CD4-positive, alpha-beta T cell (primary cell): ENCODE measurements around the gene ZCCHC12. TPM values are rescaled to one million over a fixed set of nuclear protein-coding genes. Genes with fewer than 3 reads are reported as not detected.
A peak's percentile ranks its signal among the peaks of the same experiment; 100 is the strongest.

ENCODE experiments used
- ATAC-seq: fragments of 200-7000 bp; cut with Tn5 transposase; one replicate; pipeline ENCODE4 v1.10.0; 2022; ENCODE audit warnings: mild to moderate bottlenecking; ENCODE audit not compliant: poor library complexity
- CTCF ChIA-PET: fragments of 350-600 bp; sonication (Branson Sonifier 250); formaldehyde crosslinking; loops from one replicate; lab custom pipeline; 2021; ENCODE audit warnings: antibody characterized with exemption, inconsistent platforms; lab: Charles Lee
- POLR2A ChIA-PET: fragments of 350-600 bp; sonication (Branson Sonifier 250); formaldehyde crosslinking; loops from one replicate; lab custom pipeline; 2021; ENCODE audit warnings: antibody characterized with exemption, inconsistent platforms; lab: Charles Lee
- DNase-seq, 14 experiments: peaks; one replicate each; pipeline ENCODE4 v3.0.0-alpha.2; 2013 to 2020; ENCODE audit warnings: mixed read lengths in 2 of 14
- H3K27ac ChIP-seq, 2 donors: one replicate each; pipeline versions ENCODE4 v1.5.1 to v1.7.0; 2013; ENCODE audit warnings: low read length in 2 of 2, low read depth in 1 of 2, mild to moderate bottlenecking in 1 of 2
- H3K27me3 ChIP-seq, 2 experiments: 1 replicate in 1 of 2; 2 replicates in 1 of 2; pipeline versions ENCODE4 v1.6.1 to v1.7.0; 2013; ENCODE audit warnings: low read length in 2 of 2, control low read depth in 1 of 2, mild to moderate bottlenecking in 1 of 2, moderate library complexity in 1 of 2; ENCODE audit not compliant: insufficient read depth in 2 of 2, control insufficient read depth in 1 of 2
- H3K36me3 ChIP-seq: one replicate; pipeline ENCODE4 v1.6.1; 2013; ENCODE audit warnings: low read length, control low read depth; ENCODE audit not compliant: insufficient read depth
- H3K4me1 ChIP-seq: one replicate; pipeline ENCODE4 v1.6.1; 2013; ENCODE audit warnings: low read length, control low read depth; ENCODE audit not compliant: insufficient read depth
- H3K4me3 ChIP-seq: one replicate; pipeline ENCODE4 v1.5.1; 2013; ENCODE audit warnings: mild to moderate bottlenecking, low read length, moderate library complexity
- H3K9me3 ChIP-seq, 2 experiments: 1 replicate in 1 of 2; 2 replicates in 1 of 2; pipeline versions ENCODE4 v1.6.1 to v1.7.0; 2013; ENCODE audit warnings: low read length in 2 of 2, mild to moderate bottlenecking in 2 of 2, control low read depth in 1 of 2, moderate library complexity in 1 of 2; ENCODE audit not compliant: control insufficient read depth in 1 of 2, insufficient read depth in 1 of 2
- H3K27ac Mint-ChIP-seq: one replicate; pipeline ENCODE4 v1.8.0; 2020; ENCODE audit warnings: mixed read lengths
- H3K27me3 Mint-ChIP-seq: one replicate; pipeline ENCODE4 v1.8.0; 2021; ENCODE audit warnings: mixed read lengths
- H3K36me3 Mint-ChIP-seq: one replicate; pipeline ENCODE4 v1.8.0; 2021; ENCODE audit warnings: low read depth, mixed read lengths
- H3K4me1 Mint-ChIP-seq: one replicate; pipeline ENCODE4 v1.8.0; 2021; ENCODE audit warnings: low read depth, mixed read lengths
- H3K4me3 Mint-ChIP-seq: one replicate; pipeline ENCODE4 v1.8.0; 2020; ENCODE audit warnings: mild to moderate bottlenecking, mixed read lengths
- H3K9me3 Mint-ChIP-seq: one replicate; pipeline ENCODE4 v1.8.0; 2020; ENCODE audit warnings: mixed read lengths
- intact Hi-C, 2 experiments: fragments of 100-400 bp; cut with DNase I in 1 of 2; cut with micrococcal nuclease in 1 of 2; formaldehyde crosslinking; loops; one replicate each; pipeline versions ENCODE4 v1.15.1 to v1.9.0; 2023 to 2025; cut with DNase I, micrococcal nuclease
- total RNA-seq, 174 experiments: library from RNA in 2 of 174; stranded (reverse) in 2 of 174; gene quantifications; one replicate each; pipeline ENCODE4 v1.2.3 and lab custom pipeline; 2021 to 2026
- TF ChIP-seq, protein P1 (sequence below): fragments of 200-600 bp; IDR thresholded peaks from one replicate; pipeline ENCODE4 v1.8.0; 2022; ENCODE audit warnings: antibody characterized with exemption, mild to moderate bottlenecking

Gene ZCCHC12
- total RNA-seq, 2 experiments from 2014 or later = 0.14 to 0.47 TPM

DNA sequence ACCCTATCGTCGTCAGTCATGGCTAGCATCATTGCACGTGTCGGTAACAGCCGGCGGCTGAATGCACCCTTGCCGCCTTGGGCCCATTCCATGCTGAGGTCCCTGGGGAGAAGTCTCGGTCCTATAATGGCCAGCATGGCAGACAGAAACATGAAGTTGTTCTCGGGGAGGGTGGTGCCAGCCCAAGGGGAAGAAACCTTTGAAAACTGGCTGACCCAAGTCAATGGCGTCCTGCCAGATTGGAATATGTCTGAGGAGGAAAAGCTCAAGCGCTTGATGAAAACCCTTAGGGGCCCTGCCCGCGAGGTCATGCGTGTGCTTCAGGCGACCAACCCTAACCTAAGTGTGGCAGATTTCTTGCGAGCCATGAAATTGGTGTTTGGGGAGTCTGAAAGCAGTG, 1.6 kb downstream of the ZCCHC12 start:
- H3K27me3 Mint-ChIP-seq = peaks cover 63% of the 10 kb centered on the region
- no peak for ATAC-seq
- H3K27ac ChIP-seq = no peak overlapping the region
- H3K4me1 ChIP-seq = peaks cover 30% of the 10 kb centered on the region
- ChIA-PET CTCF (no interaction called here), POLR2A (no interaction called here)
- no peak for DNase-seq
- H3K4me3 Mint-ChIP-seq = peak overlapping the region; percentile 49
- TF ChIP-seq, protein P1, sequence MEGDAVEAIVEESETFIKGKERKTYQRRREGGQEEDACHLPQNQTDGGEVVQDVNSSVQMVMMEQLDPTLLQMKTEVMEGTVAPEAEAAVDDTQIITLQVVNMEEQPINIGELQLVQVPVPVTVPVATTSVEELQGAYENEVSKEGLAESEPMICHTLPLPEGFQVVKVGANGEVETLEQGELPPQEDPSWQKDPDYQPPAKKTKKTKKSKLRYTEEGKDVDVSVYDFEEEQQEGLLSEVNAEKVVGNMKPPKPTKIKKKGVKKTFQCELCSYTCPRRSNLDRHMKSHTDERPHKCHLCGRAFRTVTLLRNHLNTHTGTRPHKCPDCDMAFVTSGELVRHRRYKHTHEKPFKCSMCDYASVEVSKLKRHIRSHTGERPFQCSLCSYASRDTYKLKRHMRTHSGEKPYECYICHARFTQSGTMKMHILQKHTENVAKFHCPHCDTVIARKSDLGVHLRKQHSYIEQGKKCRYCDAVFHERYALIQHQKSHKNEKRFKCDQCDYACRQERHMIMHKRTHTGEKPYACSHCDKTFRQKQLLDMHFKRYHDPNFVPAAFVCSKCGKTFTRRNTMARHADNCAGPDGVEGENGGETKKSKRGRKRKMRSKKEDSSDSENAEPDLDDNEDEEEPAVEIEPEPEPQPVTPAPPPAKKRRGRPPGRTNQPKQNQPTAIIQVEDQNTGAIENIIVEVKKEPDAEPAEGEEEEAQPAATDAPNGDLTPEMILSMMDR = no peak
- H3K27me3 ChIP-seq = peaks cover 27 to 40% of the 10 kb centered on the region in 2 experiments
- H3K36me3 Mint-ChIP-seq = no peaks in the 10 kb centered on the region
- intact Hi-C loops = no loop called here
- no peaks in the 10 kb centered on the region for H3K36me3 ChIP-seq
- H3K4me1 Mint-ChIP-seq = peaks cover 26% of the 10 kb centered on the region
- H3K4me3 ChIP-seq = no peak overlapping the region
- H3K27ac Mint-ChIP-seq = no peak overlapping the region
- H3K9me3 ChIP-seq = no peaks in the 10 kb centered on the region
- no peaks in the 10 kb centered on the region for H3K9me3 Mint-ChIP-seq

DNA sequence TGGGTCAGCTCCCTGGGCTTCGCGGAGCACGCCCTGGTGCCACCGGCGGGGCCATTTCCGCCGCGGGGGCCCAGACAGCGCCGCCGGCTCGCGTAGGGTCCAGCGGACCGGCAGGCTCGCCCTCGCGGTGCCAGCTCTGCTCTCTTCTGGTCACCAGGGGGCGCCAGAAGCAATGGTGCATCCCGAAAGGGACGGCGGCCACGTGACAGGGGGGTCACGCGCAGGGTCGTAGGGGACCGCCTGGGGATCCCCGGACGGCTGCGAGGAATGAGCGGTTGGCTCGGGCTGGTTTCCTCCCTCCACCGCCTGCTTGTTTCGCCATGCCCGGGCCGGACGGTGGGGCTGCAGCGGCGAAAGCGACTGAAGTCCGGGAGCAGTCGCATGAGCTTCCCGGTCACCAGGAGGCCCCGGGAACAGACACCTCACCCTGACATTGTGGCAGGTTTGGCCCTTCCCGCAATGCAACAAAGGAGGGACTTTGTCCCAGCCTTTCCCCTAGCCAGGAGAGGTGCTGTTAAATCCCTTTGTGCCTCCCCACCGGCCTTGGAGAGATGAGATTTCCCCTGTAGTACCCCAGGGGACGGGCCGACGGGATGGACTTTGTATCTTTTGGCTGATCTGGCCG, 15.8 kb downstream of the ZCCHC12 start:
- Histone ChIP-seq H3K4me1 (peaks cover 8% of the 10 kb centered on the region), H3K27me3 (peaks cover 0 to 11% of the 10 kb centered on the region in 2 experiments), H3K4me3 (peak overlapping the region; percentile 44), H3K9me3 (no peaks in the 10 kb centered on the region), H3K27ac (no peak overlapping the region), H3K36me3 (no peaks in the 10 kb centered on the region)
- peak overlapping the region; percentile 15 for H3K4me3 Mint-ChIP-seq
- CTCF ChIA-PET = interaction anchor here (0.7 to 1.5 kb wide), 2 partner anchors 10 to 20 kb away, joined by 3 to 5 read pairs; no protein-coding TSS in a partner anchor
- no peak overlapping the region for H3K27ac Mint-ChIP-seq
- POLR2A ChIA-PET = no interaction called here
- H3K36me3 Mint-ChIP-seq = no peaks in the 10 kb centered on the region
- DNase-seq (peak; percentile 16 to 72 (median 40)), ATAC-seq (no peak)
- no peaks in the 10 kb centered on the region for H3K4me1 Mint-ChIP-seq
- H3K9me3 Mint-ChIP-seq = no peaks in the 10 kb centered on the region
- H3K27me3 Mint-ChIP-seq = peaks cover 26% of the 10 kb centered on the region
- TF ChIP-seq, protein P1 = peak; percentile 73
- intact Hi-C loops = no loop called here

DNA sequence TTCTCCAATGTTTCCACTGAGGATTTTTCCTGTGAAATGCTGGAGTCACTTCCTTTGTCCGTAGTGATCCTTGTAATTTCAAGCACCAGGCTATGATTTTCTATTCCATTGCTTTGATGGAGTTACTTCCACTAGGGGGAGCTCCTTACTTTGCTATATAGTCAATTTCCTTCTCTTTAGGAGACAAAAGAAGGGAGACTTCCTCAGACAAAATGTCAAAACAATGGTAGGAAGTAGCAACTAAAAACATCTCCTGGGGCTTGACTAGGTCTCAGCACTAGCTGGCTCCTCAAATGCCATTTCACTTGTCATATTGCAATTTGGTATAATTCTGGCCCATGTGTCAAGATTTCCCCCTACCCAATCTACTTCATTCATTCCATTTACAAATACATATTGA, 24.1 kb downstream of the ZCCHC12 start:
- Mint-ChIP-seq H3K4me3 (no peak overlapping the region), H3K36me3 (no peaks in the 10 kb centered on the region), H3K9me3 (no peaks in the 10 kb centered on the region), H3K27ac (no peak overlapping the region), H3K4me1 (no peaks in the 10 kb centered on the region), H3K27me3 (peaks cover 4% of the 10 kb centered on the region)
- POLR2A ChIA-PET = no interaction called here
- Histone ChIP-seq H3K4me1 (no peaks in the 10 kb centered on the region), H3K36me3 (no peaks in the 10 kb centered on the region), H3K27ac (no peak overlapping the region), H3K27me3 (no peaks in the 10 kb centered on the region), H3K9me3 (no peaks in the 10 kb centered on the region), H3K4me3 (no peak overlapping the region)
- ATAC-seq (peak; percentile 32), DNase-seq (peak in 3 of 14 experiments; percentile 50 to 68 (median 64))
- TF ChIP-seq, protein P1 = peak; percentile 66
- CTCF ChIA-PET = interaction anchor here (0.6 kb wide), 1 partner anchor 1856 kb away, joined by 3 read pairs; no protein-coding TSS in a partner anchor
- intact Hi-C loops = loop anchor here (1.0 to 5.0 kb wide), 6 partner anchors 161 to 419 kb away; no protein-coding TSS in a partner anchor
